Dermis blood vessel endothelial cell (primary cell): ENCODE results near the gene BTBD9. TPM values are rescaled to one million over a fixed set of nuclear protein-coding genes. Genes with fewer than 3 reads are reported as not detected.
"Not testable (repeated sequence)": the region's sequence is repeated elsewhere in the genome, so short reads cannot be mapped to it uniquely, and the experiment has no call there.

Source experiments
- DNase-seq: peaks from one replicate; pipeline ENCODE4 v3.0.0; 2010
- total RNA-seq: library from RNA; depleted of rRNA; stranded (reverse); fragments of >200 nt; gene quantifications from 2 replicates; pipeline ENCODE4 v1.2.3, GENCODE V29; 2014

The BTBD9 gene
- total RNA-seq, 1 donor from 2014 or later, result 12.1 TPM

DNA sequence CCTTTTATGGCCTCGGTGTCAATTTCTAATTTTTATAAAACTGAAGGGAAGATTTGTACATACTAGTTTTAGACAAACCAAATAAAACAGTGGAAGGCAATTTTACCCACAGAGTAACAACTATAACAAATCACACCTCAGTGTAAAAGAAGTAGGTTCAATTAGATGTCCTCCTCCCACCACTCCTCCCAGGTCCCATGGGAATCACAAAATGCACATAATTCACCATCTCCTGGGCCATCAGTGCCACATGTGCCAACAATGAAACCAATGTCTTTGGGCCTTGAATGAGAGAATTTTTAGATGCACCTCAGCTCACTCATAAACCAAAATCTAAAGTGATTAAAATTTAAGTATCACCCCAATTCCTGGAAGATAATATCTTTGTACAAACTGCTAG lies 267.8 kb downstream of the BTBD9 start:
- no peak for DNase-seq

DNA sequence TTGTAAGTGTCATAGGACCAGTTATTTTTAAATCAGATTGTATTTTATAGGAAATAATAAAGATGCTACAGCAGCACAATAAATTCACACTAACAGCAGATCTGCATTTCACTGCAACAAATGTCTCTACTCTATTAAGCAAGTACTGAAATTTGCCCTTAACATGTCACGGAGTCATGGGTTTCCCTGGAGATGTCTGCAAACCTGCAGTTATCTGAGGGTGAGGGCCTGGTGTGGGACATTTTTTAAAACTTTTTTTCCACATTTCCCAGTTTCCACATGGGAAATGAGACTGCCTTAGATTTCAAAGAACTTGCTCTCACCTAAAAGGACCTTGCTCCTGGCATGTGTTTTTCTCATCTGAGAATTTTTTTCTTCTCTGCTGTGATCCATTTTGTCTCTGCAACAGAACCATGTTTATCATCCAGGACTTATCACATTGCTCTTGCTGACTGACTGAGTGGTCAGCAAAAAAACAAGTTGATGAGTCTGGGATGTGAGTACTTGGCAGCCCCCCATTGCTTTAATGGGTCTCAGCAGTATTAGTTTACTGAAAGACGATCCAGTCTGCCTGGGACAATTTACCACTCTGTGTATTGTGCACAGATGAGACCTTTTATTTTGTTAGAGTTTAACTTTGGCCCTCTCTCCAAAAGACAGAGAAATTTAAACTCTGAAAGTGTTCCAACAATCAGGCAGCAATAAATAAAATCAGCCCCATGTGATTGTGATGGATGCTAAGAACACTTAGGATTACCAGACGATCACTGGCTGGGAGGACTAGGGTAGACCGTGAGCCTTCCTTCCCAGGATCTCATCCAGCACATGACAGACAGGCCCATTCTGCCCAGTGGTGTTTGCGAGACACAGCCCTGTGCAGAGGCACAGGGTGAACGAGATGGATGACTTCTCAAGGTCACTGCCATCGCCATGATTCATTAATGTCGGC lies 268.8 kb downstream of the BTBD9 start:
- no peak for DNase-seq

DNA sequence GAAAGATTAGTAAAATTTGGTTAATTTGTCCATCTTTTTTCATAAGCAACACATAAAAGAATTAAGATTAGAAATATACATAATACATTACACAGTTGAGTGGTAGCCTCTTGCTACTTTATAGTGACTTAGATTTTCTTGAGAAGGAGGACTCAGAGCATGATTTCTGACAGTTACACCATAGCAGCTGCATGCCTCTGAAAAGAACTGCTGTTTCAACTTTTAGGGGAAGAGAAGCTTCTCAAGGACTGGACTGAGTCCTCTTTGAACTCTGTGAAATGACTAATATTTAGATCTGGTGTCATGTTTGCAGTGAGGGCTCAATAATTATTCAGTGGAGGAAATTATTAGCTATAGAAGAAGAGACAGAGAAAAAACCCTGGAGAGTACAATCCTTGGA lies 272.5 kb downstream of the BTBD9 start:
- no peak for DNase-seq

DNA sequence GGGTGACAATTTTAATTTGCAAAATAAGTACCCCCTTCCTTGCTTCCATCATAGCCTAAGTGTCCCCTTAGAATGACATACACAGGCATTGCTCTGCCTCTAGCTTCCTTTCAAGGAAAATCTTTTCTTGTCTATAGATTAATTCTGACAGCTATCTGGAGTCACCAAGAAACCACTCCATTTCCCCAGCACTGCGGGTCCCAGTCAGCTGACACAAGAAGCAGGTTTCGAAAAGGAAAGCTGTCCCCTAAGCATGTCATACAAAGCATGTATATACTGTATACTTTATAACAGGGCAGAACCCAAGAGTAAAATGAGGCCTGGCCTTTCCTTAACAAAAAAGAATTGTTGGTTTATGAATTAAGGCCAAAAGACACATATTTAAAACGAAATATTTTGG lies 273.5 kb downstream of the BTBD9 start:
- no peak for DNase-seq

DNA sequence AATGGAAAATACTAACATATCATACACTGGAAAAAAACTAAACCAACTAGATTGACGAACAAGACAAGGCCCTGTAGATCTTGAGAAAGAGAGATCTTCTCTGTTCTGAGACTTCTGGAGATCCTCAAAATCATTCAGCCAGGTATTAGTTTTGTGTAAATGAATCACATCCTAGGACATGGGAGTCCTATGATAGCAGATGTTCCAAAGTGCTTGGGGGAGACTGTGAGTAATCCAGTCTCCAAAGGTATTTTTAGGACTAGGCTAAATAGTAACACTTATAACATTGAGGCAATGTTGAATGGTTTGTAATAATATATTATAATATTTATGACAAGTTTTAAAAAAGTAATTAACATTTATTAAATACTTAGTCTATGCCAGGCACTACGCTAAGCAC lies 275.0 kb downstream of the BTBD9 start:
- DNase-seq, result no peak

DNA sequence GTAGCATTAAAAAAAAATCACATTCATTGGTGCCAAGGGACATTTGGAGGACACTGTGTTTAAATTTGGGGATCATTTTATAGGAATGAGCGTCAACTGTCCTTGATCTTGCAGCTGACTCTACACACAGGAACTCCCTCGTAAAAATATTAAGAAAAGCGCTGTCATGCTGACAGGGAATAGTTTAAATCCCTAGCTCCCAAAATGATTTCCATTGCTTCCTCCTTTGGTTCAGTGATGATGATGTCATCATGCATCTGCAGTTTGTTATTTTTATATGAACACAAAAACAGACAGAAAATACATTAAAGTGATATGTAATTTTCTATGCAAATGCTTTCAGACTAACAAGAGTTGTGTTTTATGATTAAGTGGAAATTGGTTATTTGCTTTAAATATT lies 275.6 kb downstream of the BTBD9 start:
- DNase-seq, result peak; percentile 45

DNA sequence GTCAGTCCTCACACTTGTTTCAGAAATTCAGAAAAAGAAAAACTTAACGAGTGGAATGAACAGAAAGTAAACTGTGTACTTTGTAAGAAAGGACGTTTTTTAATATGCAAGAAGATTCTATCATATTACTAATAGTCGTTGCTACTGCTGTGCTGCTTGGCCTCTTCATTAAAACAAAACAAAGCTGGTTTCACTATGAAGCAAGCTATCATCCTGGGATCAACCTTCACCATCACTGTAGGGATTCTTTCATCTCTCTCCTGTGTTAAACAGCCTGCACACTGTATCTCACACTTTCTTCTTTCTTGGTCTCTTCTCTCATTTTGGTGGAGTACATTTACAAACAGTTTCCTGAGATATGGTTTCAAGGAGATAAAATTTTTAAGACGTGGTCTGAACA lies 284.2 kb downstream of the BTBD9 start:
- DNase-seq, result no peak

DNA sequence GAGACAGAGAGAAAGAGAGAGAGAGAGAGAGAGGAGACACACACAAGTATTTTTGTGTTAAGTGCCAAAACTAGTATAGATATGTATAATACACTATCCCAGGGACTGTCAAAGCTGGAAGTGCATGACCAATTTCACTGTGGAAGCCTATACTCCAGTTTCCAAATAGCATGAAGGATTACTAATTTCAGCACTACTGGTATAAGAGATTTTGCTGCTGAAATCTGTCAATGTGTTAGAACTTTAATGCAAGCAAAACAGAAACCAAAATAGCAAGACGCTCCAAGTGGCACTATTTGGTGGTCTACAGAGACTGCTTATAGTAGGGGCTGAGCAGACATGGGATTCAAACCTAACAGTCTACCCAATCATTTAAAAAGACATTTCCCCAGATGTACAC lies 284.8 kb downstream of the BTBD9 start:
- DNase-seq, result no peak

DNA sequence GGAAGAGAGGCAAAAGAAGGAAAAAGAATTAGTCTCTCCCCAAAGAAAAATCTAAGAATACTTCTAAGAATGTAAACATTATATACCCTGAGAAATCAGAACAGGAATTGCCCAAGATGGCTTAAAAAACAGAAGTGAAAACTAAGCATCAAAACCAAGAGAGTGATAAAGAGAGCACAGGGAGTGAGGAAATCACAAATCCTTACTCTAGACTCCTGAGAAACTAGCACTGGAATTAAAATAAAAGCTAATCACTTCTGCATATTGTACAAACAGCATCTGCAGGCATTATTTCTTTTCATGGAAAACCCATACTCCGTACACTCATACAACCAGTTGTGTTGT lies 285.7 kb downstream of the BTBD9 start:
- DNase-seq, result no peak

DNA sequence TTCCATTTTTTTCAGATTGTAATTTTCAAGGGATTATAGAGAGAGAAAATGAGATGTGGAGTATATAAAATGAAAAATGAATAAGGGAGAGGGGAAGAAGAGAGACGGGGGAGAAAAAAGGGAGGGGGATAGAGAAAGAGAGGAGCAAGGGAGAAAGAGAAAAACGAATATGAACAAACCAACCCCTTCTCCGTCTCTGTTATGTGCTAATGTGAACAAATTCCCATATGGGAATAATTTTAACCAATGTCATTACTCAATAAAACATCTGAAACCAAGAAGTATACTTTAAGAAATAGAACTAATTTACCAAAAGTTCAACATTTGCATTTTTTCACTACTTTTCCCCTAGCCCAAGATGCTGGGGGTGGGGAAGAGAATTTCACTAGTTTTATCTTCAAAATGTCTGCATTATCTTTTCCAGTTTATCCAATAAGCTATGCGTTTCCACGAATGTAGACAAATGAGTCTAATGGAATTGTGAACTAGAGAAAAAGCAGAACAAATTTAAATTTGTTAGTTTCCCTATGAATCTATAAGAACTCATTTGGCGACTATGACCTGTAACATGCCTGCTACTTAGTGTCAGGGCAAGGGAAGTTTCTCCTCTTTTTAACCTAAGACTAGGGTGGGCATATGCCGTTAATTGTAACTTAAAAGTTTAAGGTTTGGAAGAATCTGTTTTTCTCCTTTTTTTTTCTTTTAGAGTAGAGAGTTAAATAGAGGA lies 286.3 kb downstream of the BTBD9 start:
- no peak for DNase-seq

DNA sequence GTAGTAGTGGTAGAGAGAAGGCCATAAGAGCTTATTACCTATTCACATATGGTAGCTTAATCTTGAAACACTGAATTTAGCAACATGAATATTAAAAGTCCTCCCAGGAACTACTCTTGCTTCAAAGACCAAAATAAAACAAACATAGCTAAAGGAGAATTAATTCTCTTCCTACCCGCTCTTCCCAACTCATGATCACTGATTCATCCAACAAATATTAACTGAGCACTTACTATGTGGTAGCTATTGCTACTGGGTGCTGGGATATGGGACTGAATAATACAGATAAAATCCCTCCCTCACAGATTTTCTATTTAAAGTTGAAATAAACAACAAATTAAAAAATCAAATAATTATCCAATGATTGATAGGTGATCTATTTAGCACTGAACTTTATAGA lies 287.1 kb downstream of the BTBD9 start:
- DNase-seq, result no peak

DNA sequence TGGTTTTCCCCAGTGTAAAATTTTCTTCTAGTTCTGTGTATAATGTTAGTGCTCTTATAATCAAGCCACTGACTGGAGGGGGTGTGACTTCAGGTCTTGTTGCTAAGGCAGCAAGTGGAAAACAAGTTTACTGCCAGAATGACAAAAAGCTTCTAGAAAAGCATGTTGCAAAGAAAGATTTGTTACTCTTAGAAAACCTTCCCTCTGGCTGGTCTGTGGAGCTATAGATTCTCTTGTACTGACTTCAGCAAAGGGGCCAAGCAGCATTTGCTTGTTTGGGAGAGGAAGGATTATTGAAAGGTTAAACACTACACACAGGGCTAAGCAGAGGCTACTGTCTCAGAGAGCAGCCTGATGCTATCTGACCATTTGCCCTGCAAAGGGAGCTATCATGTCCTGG lies 288.8 kb downstream of the BTBD9 start:
- no peak for DNase-seq

DNA sequence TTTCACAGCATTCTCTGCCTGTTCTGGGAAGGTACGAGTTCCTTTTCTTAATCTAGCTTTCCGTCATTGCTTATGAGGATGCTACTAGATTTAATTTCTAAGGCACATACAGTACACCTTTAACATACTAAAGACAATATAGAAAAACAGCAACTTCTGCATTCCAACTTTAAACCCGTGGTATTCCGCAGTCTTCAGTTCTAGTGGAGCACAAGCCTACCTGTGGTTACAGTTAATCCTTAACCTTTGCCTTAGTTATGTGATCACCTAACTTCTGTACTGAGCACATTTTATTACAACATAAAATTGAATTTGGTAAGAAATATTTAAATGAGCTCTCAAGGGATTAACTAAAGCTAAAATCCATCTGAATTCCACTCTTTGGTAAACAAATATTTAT lies 289.5 kb downstream of the BTBD9 start:
- no peak for DNase-seq

DNA sequence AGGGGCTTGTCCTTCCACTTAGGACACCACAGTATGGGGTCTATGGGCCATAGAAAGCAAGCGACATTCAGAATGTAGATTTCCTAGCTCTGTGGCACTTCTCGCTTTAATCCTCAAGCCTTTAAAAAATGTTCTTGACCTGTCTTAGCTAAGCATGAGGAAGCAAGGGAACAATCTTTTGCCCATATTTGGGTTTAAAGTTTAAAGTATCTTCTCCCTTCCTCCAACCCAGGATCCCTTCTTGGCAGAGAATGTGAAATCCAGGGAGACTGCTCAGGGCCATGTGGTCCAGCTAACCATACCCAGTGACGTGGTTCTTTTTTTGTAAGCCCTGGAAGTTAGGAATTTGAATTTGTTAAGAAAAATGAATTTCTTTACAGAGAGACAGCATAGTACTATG lies 289.9 kb downstream of the BTBD9 start:
- DNase-seq, result no peak

DNA sequence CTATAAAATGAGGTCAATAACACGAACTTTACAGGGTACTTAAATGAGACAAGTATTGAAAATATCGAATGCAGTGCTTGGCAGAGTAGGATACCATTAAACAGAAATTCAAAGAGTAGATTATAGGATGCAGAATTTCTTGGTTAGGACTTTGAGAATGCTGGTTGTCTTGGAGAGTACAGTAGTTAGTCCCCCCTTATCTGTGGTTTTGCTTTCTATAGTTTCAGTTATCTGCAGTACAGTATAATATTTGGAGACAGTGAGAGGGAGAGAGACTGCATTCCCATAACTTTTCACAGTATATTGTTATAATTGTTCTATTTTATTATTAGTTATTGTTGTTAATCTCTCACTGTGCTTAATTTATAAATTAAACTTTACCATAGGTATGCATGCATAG lies 290.5 kb downstream of the BTBD9 start:
- DNase-seq, result no peak

DNA sequence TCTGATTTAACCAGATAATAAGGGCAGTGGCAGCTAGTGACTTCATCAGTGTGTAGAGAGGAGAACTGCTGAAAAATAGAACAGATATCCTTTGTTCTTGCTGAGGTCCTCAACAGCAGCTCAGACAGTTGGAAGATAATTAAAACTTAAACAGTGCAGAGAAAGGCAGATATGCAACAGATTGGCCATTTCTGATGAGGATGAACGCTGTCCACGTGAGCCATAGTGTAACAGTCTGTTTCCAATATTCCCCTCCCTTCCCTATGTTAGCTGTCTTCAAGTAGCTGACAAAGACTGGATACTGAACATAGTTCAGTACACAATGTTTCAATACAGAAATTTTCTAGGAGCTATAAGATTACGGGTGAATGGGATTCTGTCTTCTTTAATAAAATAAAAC lies 291.4 kb downstream of the BTBD9 start:
- no peak for DNase-seq

DNA sequence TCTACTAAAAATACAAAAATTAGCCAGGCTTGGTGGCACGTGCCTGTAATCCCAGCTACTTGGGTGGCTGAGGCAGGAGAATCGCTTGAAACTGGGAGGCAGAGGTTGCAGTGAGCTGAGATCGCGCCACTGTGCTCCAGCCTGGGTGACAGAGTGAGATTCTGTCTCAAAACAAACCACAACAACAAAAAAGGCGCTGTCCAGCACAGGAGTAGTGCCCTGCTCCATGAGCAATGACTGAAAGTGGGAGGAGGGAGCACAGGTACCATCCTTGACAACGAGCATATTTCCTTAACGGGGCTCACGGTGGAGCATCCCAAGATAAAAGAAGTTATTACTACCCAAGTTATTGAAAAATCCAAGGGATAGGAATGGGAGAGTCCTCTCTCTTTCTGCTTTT lies 291.9 kb downstream of the BTBD9 start:
- not testable (repeated sequence) for DNase-seq

DNA sequence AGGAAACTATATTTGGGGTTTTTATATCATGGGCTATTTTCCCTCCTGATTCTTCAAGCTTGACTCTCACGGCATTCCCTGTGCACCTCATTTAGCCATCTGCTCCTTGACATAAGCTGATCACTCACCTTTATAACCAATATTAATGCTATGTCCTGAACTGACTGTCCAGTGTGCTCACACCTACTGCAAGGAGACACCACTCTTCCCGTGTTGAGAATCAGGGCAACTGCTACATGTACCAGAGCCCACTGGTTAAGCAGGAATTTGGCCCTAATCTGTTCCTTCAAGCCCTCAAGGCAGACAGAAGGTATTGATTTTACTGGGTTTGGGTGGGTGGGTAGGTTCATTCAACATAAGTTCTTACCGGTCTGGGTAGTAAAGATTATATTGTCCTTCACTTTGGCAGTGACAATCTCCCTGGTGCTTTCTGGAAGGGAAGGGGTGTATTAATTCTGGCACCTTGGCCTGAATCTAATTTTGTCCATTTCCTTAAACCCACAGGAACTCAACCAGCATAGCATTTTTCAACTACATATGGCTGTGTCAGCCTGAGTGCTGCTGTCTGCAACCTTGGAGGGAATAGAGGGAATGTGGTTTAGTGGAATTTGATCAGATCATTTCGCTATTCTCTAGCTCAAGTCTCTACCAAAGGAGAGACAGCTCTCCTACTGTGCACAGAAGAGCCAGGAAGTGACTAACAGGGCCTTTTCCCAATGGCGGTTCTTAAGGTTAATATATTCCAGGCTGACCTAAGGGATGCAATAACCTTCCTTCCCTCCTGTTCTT lies 293.2 kb downstream of the BTBD9 start:
- DNase-seq, result peak; percentile 52

DNA sequence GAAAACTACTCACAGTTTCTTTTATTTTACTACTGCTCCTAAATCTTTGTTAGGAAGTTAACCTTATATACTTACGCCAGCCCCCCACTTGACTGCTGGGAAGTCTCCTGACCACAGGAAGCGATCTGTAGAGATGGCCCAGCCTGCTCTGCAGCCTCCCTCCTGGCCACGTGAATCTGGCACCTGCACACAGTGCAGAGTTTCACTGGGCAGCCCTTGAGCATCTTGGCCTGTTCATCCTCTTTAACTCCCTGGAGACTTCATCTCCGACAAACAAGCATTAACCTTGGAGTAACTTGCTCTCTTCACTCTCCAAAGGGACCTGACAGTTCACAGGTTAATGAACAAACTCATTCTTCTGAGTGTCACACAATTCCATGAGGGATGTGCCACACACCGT lies 294.1 kb downstream of the BTBD9 start:
- DNase-seq, result no peak

DNA sequence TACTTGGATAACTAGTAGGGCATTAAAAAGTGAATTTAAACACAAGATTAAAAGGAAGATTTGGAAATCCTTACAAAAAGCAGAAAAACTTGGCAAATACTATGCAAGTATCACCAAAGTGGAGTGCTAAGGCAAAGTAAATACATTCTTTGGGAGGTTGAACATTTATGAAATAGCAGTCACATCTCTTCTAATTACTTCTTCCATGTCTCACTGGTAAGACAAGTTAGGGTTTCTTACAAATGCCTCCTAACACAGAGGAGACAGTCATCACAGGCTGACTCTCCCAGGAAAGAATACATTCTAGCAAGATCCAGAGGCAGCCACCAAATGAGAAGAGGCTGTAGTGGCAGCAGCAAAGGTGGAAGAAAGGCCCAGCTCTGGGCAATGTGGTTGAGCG lies 298.2 kb downstream of the BTBD9 start:
- DNase-seq, result no peak

DNA sequence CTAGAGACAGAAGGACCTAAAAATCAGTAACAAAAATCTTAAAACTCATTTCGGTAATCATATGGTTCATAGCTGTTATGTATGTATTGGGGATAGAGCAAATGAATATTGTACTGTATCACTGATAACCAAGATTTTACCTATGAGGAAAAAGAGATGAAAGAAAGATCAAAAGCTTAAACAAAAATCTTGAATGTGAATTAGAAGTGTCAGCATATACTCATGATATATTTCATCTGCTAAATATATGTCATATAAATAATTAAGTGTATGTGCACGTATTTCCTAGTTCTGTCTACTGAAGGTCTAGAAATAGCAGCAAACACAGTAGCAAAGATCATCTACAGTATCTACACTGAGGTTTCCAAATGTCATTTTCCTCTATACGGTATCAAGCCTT lies 299.8 kb downstream of the BTBD9 start:
- DNase-seq, result no peak

DNA sequence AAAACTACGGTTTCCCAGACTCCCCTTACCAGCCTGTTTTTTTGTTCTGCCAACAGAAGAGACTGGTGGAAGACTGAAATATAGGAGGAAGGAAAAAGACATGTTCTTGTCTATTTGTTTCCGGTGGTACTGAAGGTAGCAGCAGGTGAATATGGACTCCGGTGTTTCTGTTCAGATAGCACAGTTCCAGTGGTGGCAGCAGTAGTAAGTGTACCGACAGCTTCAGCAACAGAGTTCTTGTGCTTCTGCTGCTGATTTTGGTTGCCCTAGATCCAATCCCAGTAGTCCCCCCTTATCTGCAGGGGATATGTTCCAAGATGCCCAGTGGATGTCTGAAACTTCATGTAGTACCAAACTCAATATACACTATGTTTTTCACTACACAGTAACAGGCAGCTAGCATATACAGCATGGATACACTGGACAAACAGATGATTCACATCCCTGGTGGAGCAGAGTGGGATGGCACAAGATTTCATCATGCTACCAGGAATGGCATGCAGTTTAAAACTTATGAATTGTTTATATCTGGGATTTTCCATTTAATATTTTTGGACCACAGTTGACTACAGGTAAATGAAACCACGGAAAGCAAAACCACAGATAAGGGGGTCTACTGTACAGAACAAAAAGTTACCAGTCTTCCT lies 301.8 kb downstream of the BTBD9 start:
- DNase-seq, result peak; percentile 40

DNA sequence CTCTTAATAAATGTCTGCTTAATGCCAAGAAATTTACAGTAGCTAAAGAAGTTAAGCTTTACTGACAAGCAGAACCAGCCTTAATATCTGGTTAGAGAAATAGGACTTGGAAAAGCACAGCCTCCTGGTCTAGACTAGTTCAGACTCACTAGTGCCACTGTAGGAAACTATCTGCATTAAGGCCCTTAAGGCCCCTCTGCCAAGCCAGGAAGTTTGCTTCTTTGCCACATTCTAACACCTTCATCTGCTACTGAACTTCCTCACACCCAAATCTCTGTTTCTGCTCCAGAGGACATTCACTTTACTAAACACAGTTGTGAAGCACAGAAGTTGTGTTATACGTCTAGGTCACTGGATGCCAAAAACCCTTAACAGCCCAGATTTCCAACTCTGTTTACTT lies 302.8 kb downstream of the BTBD9 start:
- no peak for DNase-seq
